K562 (cell line): ENCODE measurements around the gene FADD. TPM values are rescaled to one million over a fixed set of nuclear protein-coding genes. Genes with fewer than 3 reads are reported as not detected.

Experiments used
- polyA plus RNA-seq, 8 experiments: library from polyadenylated mRNA; depleted of rRNA in 4 of 8; stranded (reverse) in 5 of 8; unstranded in 3 of 8; fragments of >200 nt; fragmentation: Nextera tagmentation in 2 of 8; fragmentation: Illumina TruSeq in 1 of 8; extraction: Ambion mirVana in 2 of 8; extraction: Trizol in 1 of 8; gene quantifications; 2 replicates each; pipeline versions ENCODE4 v1.2.1 to v1.2.3, GENCODE V29; 2011 to 2014; ENCODE audit warnings: inconsistent platforms in 1 of 8, missing spikeins in 1 of 8
- total RNA-seq, 7 experiments: library from RNA; depleted of rRNA in 6 of 7; stranded (reverse); fragments of >200 nt in 6 of 7; fragmentation: Illumina TruSeq in 2 of 7; extraction: Trizol in 2 of 7; gene quantifications; 2 replicates each; pipeline versions ENCODE4 v1.2.1 to v1.2.3, GENCODE V29; 2011 to 2021; ENCODE audit warnings: low replicate concordance in 1 of 7
- TF ChIP-seq, protein P1 (sequence below): fragments of 200-600 bp; sonication (generic); IDR thresholded peaks from one replicate; pipeline ENCODE4 v1.6.1; 2012; ENCODE audit warnings: mild to moderate bottlenecking, low read depth, low read length, inconsistent platforms

Gene FADD
- total and polyA plus RNA-seq, 9 of the 15 experiments (the other 6 are each of a cell fraction or from before 2014, with no cell fraction given): 0.29 to 26.9 (median 20.4) TPM

DNA sequence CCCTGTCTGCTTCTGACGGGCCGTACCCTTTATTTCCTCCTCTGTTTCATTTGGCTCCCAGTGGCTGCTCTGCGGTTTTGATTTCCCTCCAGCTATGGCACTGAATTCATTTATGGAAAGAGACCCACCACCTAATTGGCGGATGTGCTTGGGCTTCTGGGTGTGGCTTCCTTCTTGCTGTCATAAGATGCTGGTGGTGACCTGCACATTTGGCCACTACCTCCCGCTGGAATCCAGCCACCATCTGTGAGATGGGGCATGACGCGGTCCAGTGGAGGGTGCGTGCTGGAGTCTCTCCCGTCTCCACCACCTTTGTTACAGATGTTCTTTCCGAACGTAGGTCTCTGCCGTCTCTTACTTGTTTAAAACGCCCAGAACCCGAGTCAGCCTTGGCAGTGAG, 47.7 kb upstream of the FADD start (continued):
- TF ChIP-seq, protein P1, sequence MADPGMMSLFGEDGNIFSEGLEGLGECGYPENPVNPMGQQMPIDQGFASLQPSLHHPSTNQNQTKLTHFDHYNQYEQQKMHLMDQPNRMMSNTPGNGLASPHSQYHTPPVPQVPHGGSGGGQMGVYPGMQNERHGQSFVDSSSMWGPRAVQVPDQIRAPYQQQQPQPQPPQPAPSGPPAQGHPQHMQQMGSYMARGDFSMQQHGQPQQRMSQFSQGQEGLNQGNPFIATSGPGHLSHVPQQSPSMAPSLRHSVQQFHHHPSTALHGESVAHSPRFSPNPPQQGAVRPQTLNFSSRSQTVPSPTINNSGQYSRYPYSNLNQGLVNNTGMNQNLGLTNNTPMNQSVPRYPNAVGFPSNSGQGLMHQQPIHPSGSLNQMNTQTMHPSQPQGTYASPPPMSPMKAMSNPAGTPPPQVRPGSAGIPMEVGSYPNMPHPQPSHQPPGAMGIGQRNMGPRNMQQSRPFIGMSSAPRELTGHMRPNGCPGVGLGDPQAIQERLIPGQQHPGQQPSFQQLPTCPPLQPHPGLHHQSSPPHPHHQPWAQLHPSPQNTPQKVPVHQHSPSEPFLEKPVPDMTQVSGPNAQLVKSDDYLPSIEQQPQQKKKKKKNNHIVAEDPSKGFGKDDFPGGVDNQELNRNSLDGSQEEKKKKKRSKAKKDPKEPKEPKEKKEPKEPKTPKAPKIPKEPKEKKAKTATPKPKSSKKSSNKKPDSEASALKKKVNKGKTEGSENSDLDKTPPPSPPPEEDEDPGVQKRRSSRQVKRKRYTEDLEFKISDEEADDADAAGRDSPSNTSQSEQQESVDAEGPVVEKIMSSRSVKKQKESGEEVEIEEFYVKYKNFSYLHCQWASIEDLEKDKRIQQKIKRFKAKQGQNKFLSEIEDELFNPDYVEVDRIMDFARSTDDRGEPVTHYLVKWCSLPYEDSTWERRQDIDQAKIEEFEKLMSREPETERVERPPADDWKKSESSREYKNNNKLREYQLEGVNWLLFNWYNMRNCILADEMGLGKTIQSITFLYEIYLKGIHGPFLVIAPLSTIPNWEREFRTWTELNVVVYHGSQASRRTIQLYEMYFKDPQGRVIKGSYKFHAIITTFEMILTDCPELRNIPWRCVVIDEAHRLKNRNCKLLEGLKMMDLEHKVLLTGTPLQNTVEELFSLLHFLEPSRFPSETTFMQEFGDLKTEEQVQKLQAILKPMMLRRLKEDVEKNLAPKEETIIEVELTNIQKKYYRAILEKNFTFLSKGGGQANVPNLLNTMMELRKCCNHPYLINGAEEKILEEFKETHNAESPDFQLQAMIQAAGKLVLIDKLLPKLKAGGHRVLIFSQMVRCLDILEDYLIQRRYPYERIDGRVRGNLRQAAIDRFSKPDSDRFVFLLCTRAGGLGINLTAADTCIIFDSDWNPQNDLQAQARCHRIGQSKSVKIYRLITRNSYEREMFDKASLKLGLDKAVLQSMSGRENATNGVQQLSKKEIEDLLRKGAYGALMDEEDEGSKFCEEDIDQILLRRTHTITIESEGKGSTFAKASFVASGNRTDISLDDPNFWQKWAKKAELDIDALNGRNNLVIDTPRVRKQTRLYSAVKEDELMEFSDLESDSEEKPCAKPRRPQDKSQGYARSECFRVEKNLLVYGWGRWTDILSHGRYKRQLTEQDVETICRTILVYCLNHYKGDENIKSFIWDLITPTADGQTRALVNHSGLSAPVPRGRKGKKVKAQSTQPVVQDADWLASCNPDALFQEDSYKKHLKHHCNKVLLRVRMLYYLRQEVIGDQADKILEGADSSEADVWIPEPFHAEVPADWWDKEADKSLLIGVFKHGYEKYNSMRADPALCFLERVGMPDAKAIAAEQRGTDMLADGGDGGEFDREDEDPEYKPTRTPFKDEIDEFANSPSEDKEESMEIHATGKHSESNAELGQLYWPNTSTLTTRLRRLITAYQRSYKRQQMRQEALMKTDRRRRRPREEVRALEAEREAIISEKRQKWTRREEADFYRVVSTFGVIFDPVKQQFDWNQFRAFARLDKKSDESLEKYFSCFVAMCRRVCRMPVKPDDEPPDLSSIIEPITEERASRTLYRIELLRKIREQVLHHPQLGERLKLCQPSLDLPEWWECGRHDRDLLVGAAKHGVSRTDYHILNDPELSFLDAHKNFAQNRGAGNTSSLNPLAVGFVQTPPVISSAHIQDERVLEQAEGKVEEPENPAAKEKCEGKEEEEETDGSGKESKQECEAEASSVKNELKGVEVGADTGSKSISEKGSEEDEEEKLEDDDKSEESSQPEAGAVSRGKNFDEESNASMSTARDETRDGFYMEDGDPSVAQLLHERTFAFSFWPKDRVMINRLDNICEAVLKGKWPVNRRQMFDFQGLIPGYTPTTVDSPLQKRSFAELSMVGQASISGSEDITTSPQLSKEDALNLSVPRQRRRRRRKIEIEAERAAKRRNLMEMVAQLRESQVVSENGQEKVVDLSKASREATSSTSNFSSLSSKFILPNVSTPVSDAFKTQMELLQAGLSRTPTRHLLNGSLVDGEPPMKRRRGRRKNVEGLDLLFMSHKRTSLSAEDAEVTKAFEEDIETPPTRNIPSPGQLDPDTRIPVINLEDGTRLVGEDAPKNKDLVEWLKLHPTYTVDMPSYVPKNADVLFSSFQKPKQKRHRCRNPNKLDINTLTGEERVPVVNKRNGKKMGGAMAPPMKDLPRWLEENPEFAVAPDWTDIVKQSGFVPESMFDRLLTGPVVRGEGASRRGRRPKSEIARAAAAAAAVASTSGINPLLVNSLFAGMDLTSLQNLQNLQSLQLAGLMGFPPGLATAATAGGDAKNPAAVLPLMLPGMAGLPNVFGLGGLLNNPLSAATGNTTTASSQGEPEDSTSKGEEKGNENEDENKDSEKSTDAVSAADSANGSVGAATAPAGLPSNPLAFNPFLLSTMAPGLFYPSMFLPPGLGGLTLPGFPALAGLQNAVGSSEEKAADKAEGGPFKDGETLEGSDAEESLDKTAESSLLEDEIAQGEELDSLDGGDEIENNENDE: no peak
